Upper lobe of left lung (tissue), 4 donors: ENCODE data around the gene SLC15A5.

Experiments
- CTCF ChIP-seq, 6 experiments: fragments of 450-650 bp in 4 of 6; fragments of 200-600 bp in 2 of 6; sonication (generic) in 2 of 6; IDR thresholded peaks; one replicate each; pipeline ENCODE4 v1.5.1; 2016 to 2019; ENCODE audit warnings: antibody characterized with exemption in 6 of 6
- EP300 ChIP-seq, 4 donors: sonication (generic); formaldehyde crosslinking; IDR thresholded peaks; one replicate each; pipeline ENCODE4 v1.5.1; 2017; ENCODE audit warnings: antibody characterized with exemption in 4 of 4, control low read depth in 2 of 4
- POLR2A ChIP-seq, 4 donors: fragments of 450-650 bp; IDR thresholded peaks; one replicate each; pipeline ENCODE4 v1.5.1; 2016 to 2017; ENCODE audit warnings: antibody characterized with exemption in 4 of 4, mild to moderate bottlenecking in 2 of 4

DNA sequence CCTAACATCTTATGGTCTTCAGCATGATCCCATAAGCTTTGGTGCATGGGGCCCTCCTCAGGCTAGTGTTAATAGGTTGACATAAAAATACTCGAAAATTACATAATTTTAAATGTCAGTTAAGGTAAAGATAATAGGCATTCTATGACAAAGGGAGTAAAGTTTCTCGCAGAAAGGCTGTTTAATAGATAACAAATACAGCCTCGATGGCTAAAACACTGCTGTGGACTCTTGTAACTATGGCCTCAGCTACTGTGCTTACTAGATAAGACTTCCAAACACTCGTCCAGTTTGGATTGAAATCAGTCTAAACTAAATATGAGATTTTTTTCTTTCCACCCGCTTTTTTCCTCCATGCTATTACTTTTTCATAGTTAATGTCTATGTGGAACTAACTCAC is 46.8 kb upstream of the SLC15A5 start:
- no peak for TF ChIP-seq POLR2A (IDR thresholded peaks at IDR 0.05)
- no peak for TF ChIP-seq EP300 (IDR thresholded peaks at IDR 0.05)
- no peak for TF ChIP-seq CTCF (IDR thresholded peaks at IDR 0.05)
